Hematopoietic multipotent progenitor cell (in vitro differentiated cells): ENCODE data around the gene WFIKKN2. TPM values are rescaled to one million over a fixed set of nuclear protein-coding genes. Genes with fewer than 3 reads are reported as not detected.

Source experiments
- DNase-seq, 3 donors: peaks; one replicate each; pipeline ENCODE4 v3.0.0-alpha.2; 2011 to 2015; ENCODE audit warnings: low read depth in 2 of 3, low spot score in 2 of 3
- total RNA-seq: library from RNA; depleted of rRNA; stranded (reverse); fragments of >200 nt; gene quantifications from one replicate; pipeline ENCODE4 v1.2.3, GENCODE V29; 2012

The WFIKKN2 gene
- total RNA-seq, 1 donor: under 0.01 TPM

- DNase-seq: no peak
Observed at GRCh38 chr17:50833510-50834428, 1.6 kb upstream of the WFIKKN2 start.

GRCh38 chr17:50834429-50835300, 721 bp upstream of the WFIKKN2 start:
- no peak for DNase-seq

- DNase-seq: no peak
Observed at GRCh38 chr17:50836826-50837225, 1.4 kb downstream of the WFIKKN2 start.

GRCh38 chr17:50837286-50837979, 2.0 kb downstream of the WFIKKN2 start:
- DNase-seq: no peak

- no peak for DNase-seq
Observed at GRCh38 chr17:50837980-50838954, 2.9 kb downstream of the WFIKKN2 start.

GRCh38 chr17:50839591-50840310, 4.4 kb downstream of the WFIKKN2 start:
- no peak for DNase-seq

DNA sequence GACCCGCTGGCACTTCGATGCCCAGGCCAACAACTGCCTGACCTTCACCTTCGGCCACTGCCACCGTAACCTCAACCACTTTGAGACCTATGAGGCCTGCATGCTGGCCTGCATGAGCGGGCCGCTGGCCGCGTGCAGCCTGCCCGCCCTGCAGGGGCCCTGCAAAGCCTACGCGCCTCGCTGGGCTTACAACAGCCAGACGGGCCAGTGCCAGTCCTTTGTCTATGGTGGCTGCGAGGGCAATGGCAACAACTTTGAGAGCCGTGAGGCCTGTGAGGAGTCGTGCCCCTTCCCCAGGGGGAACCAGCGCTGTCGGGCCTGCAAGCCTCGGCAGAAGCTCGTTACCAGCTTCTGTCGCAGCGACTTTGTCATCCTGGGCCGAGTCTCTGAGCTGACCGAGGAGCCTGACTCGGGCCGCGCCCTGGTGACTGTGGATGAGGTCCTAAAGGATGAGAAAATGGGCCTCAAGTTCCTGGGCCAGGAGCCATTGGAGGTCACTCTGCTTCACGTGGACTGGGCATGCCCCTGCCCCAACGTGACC, 5.0 kb downstream of the WFIKKN2 start:
- no peak for DNase-seq

DNA sequence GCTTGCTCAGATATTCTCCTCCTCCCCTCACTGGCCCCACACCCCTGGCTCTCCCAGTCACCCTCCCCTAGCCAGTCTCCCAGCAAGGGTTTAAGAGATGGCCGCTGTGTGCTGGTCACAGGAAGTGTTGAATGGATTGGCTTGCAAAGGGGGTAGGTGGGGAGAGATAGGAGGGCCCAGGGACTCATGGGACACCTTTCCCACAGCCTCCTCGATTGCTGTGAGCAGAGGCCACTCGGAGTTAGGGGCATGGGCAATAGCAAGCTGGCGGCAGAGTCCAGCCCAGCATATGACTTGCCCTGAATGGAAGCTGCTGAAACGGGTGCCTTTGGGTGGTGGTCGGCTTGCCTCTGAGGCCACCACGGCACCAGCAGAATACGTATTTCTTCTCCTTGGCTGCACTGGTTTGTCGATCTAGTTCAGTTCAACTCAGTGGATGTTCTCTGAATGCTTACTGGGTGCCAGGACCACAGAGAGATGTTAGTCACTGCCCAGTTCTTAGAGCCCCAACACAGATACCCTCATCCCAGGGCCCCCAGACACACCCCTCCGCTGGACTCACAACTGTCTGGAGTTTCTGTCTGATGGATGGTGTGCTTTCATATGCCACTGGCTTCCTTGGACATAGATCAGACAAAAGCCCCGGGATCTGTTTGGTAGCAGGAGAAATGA, 6.0 kb downstream of the WFIKKN2 start:
- no peak for DNase-seq

GRCh38 chr17:50841949-50842354, 6.6 kb downstream of the WFIKKN2 start:
- peak in 1 of 3 donors; percentile 79 for DNase-seq

GRCh38 chr17:50842506-50843149, 7.2 kb downstream of the WFIKKN2 start:
- DNase-seq: no peak

GRCh38 chr17:50843150-50843905, 7.9 kb downstream of the WFIKKN2 start:
- no peak for DNase-seq

GRCh38 chr17:50844117-50844700, 8.8 kb downstream of the WFIKKN2 start:
- no peak for DNase-seq

GRCh38 chr17:50845240-50846147, 10.1 kb downstream of the WFIKKN2 start:
- no peak for DNase-seq

GRCh38 chr17:50847566-50847965, 12.2 kb downstream of the WFIKKN2 start:
- no peak for DNase-seq

GRCh38 chr17:50848039-50848438, 12.7 kb downstream of the WFIKKN2 start:
- DNase-seq: no peak

DNA sequence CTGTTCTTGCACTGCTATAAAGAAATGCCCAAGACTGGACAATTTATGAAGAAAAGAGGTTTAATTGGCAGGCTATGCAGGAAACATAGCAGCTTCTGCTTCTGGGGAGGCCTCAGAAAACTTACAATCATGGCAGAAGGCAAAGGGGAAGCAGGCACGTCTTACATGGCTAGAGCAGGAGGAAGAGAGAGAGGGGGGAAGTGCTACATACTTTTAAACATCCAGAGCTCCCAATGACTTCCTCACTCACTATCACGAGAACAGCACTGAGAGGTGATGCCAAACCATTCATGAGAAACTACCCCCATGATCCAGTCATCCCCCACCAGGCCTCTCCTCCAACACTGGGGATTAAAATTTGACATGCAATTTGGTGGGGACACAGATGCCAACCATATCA, 13.3 kb downstream of the WFIKKN2 start:
- no peak for DNase-seq
